ENCODE measurements around the gene KCNMA1. TPM values are rescaled to one million over a fixed set of nuclear protein-coding genes. Genes with fewer than 3 reads are reported as not detected.

Gene KCNMA1
- polyA plus RNA-seq, 1 donor from 2014 or later: 60.8 TPM

- no peak overlapping the region for H2AFZ ChIP-seq (ENCODE audit: low read depth, low read length)
- H3K4me3 ChIP-seq (ENCODE audit: low read length): no peak overlapping the region
- TF ChIP-seq EZH2 (IDR thresholded peaks at IDR 0.05; ENCODE audit: borderline replicate concordance, insufficient read depth, low read length, poor library complexity, severe bottlenecking) (no peak), SMC3 (conservative IDR thresholded peaks at IDR 0.05; ENCODE audit: poor library complexity) (no peak), TAF1 (IDR thresholded peaks at IDR 0.05; ENCODE audit: low read depth) (no peak), RAD21 (conservative IDR thresholded peaks at IDR 0.05) (no peak), MXI1 (conservative IDR thresholded peaks at IDR 0.05; ENCODE audit: poor library complexity, severe bottlenecking) (no peak), EP300 (conservative IDR thresholded peaks at IDR 0.05; ENCODE audit: poor library complexity, severe bottlenecking) (no peak), POLR2AphosphoS5 (IDR thresholded peaks at IDR 0.05) (no peak)
- TF ChIP-seq, protein P1, sequence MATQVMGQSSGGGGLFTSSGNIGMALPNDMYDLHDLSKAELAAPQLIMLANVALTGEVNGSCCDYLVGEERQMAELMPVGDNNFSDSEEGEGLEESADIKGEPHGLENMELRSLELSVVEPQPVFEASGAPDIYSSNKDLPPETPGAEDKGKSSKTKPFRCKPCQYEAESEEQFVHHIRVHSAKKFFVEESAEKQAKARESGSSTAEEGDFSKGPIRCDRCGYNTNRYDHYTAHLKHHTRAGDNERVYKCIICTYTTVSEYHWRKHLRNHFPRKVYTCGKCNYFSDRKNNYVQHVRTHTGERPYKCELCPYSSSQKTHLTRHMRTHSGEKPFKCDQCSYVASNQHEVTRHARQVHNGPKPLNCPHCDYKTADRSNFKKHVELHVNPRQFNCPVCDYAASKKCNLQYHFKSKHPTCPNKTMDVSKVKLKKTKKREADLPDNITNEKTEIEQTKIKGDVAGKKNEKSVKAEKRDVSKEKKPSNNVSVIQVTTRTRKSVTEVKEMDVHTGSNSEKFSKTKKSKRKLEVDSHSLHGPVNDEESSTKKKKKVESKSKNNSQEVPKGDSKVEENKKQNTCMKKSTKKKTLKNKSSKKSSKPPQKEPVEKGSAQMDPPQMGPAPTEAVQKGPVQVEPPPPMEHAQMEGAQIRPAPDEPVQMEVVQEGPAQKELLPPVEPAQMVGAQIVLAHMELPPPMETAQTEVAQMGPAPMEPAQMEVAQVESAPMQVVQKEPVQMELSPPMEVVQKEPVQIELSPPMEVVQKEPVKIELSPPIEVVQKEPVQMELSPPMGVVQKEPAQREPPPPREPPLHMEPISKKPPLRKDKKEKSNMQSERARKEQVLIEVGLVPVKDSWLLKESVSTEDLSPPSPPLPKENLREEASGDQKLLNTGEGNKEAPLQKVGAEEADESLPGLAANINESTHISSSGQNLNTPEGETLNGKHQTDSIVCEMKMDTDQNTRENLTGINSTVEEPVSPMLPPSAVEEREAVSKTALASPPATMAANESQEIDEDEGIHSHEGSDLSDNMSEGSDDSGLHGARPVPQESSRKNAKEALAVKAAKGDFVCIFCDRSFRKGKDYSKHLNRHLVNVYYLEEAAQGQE (IDR thresholded peaks at IDR 0.05; ENCODE audit: borderline replicate concordance): no peak
- TF ChIP-seq, protein P2, sequence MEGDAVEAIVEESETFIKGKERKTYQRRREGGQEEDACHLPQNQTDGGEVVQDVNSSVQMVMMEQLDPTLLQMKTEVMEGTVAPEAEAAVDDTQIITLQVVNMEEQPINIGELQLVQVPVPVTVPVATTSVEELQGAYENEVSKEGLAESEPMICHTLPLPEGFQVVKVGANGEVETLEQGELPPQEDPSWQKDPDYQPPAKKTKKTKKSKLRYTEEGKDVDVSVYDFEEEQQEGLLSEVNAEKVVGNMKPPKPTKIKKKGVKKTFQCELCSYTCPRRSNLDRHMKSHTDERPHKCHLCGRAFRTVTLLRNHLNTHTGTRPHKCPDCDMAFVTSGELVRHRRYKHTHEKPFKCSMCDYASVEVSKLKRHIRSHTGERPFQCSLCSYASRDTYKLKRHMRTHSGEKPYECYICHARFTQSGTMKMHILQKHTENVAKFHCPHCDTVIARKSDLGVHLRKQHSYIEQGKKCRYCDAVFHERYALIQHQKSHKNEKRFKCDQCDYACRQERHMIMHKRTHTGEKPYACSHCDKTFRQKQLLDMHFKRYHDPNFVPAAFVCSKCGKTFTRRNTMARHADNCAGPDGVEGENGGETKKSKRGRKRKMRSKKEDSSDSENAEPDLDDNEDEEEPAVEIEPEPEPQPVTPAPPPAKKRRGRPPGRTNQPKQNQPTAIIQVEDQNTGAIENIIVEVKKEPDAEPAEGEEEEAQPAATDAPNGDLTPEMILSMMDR (IDR thresholded peaks at IDR 0.05; ENCODE audit: poor library complexity, severe bottlenecking): no peak
- H3K9me3 ChIP-seq (ENCODE audit: low read length): no peaks in the 10 kb centered on the region
- H3K9me2 ChIP-seq (ENCODE audit: insufficient read depth, low read length): no peaks in the 10 kb centered on the region
- no peaks in the 10 kb centered on the region for H3K27me3 ChIP-seq (ENCODE audit: insufficient read depth, low read depth, low read length)
- no peak overlapping the region for H3K9ac ChIP-seq (ENCODE audit: low read length)
- H3K4me2 ChIP-seq (ENCODE audit: low read length): no peak overlapping the region
- no peaks in the 10 kb centered on the region for H3K79me2 ChIP-seq (replicated peaks; ENCODE audit: insufficient read depth, low read length)
- no peaks in the 10 kb centered on the region for H4K20me1 ChIP-seq (ENCODE audit: insufficient read depth)
- no peak overlapping the region for H3K27ac ChIP-seq (ENCODE audit: low read length)
- H3K36me3 ChIP-seq (ENCODE audit: insufficient read depth, low read length): no peaks in the 10 kb centered on the region
- no peaks in the 10 kb centered on the region for H3F3A ChIP-seq (ENCODE audit: insufficient read depth, low read length, poor library complexity, severe bottlenecking)
These were observed 219.6 kb downstream of the KCNMA1 start for GRCh38 chr10:77417806-77418640.

DNA sequence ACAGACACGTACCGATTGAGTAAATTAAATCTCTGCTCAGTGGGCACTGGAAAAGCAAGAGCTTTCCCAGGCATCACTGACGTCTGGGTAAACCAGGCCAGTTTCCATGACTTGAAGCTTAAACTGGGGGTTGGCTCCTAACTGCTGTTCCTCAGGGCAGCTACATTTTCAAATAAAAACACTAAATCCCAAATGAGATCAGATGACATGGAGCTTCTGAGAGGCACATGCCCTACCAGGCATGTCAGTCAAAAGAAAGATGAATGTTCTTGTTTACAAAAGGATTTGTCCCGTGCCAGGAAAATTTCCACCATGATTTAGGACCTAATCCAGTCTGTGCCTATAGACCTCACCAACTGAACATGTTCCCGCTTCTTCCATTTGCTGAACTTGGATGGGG, 220.2 kb downstream of the KCNMA1 start:
- TF ChIP-seq EZH2 (IDR thresholded peaks at IDR 0.05; ENCODE audit: borderline replicate concordance, insufficient read depth, low read length, poor library complexity, severe bottlenecking) (no peak), MXI1 (conservative IDR thresholded peaks at IDR 0.05; ENCODE audit: poor library complexity, severe bottlenecking) (no peak), POLR2AphosphoS5 (IDR thresholded peaks at IDR 0.05) (no peak), TAF1 (IDR thresholded peaks at IDR 0.05; ENCODE audit: low read depth) (no peak), SMC3 (conservative IDR thresholded peaks at IDR 0.05; ENCODE audit: poor library complexity) (no peak), RAD21 (conservative IDR thresholded peaks at IDR 0.05) (no peak), EP300 (conservative IDR thresholded peaks at IDR 0.05; ENCODE audit: poor library complexity, severe bottlenecking) (no peak)
- TF ChIP-seq, protein P2 (IDR thresholded peaks at IDR 0.05; ENCODE audit: poor library complexity, severe bottlenecking): no peak
- TF ChIP-seq, protein P1 (IDR thresholded peaks at IDR 0.05; ENCODE audit: borderline replicate concordance): no peak
- H3F3A ChIP-seq (ENCODE audit: insufficient read depth, low read length, poor library complexity, severe bottlenecking): no peaks in the 10 kb centered on the region
- H2AFZ ChIP-seq (ENCODE audit: low read depth, low read length): no peak overlapping the region
- H3K27me3 ChIP-seq (ENCODE audit: insufficient read depth, low read depth, low read length): no peaks in the 10 kb centered on the region
- H3K4me3 ChIP-seq (ENCODE audit: low read length): no peak overlapping the region
- H3K9me2 ChIP-seq (ENCODE audit: insufficient read depth, low read length): no peaks in the 10 kb centered on the region
- no peaks in the 10 kb centered on the region for H3K79me2 ChIP-seq (replicated peaks; ENCODE audit: insufficient read depth, low read length)
- H3K4me2 ChIP-seq (ENCODE audit: low read length): no peak overlapping the region
- no peaks in the 10 kb centered on the region for H3K36me3 ChIP-seq (ENCODE audit: insufficient read depth, low read length)
- no peaks in the 10 kb centered on the region for H4K20me1 ChIP-seq (ENCODE audit: insufficient read depth)
- H3K9me3 ChIP-seq (ENCODE audit: low read length): no peaks in the 10 kb centered on the region
- no peak overlapping the region for H3K9ac ChIP-seq (ENCODE audit: low read length)
- no peak overlapping the region for H3K27ac ChIP-seq (ENCODE audit: low read length)

Measured in neural cell (in vitro differentiated cells).